ENCODE data around the gene C16orf92. TPM values are rescaled to one million over a fixed set of nuclear protein-coding genes. Genes with fewer than 3 reads are reported as not detected.

C16orf92 gene
- total and polyA plus RNA-seq, 2 of the 13 experiments (the other 11 are each of a cell fraction or from before 2014, with no cell fraction given): not detected

DNA sequence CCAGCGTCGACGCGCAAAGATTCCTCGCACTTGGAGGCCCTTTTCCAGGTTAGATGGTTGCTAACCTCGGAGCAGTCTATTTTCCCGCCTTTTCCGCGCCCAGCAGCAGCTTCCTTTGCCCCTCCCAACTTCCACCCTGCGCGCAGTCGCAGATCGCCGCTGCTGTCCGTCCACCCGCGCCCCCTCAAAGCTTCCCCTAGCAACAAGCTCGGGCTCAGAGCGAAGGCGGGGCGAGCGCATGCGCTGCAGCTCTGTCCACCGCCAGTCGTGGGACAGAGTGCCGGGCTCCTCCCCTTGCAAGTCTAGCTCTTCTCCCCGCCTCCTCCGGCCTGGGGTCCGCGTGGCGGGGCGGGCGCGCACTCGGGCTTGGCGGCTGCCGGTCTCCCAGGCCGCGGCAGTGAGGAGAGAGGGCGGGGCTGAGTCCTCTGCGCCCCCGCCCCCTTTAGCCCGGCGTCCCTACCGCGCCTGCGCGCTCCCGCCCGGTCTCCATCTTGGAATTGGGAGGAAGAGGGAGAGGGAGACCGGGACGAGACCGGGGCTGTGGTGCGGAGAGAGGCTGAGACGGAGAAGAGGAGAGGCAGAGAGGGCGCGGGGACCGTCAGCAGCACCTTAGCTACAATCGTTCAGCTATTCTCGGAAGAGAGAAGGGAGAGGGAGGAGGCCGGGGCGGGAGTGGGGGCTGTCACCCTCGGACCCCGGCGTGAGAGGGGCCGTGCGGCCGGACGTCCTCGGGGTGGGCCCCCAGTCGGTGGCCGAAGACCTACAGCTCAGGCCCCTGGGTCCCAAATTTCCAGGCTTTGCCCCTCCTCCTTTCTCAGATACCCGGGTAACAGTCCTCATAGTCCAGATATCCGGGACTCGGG lies 49.4 kb upstream of the C16orf92 start, which contains the start of gene TAOK2 (continued):
- TF ChIP-seq, protein P1, sequence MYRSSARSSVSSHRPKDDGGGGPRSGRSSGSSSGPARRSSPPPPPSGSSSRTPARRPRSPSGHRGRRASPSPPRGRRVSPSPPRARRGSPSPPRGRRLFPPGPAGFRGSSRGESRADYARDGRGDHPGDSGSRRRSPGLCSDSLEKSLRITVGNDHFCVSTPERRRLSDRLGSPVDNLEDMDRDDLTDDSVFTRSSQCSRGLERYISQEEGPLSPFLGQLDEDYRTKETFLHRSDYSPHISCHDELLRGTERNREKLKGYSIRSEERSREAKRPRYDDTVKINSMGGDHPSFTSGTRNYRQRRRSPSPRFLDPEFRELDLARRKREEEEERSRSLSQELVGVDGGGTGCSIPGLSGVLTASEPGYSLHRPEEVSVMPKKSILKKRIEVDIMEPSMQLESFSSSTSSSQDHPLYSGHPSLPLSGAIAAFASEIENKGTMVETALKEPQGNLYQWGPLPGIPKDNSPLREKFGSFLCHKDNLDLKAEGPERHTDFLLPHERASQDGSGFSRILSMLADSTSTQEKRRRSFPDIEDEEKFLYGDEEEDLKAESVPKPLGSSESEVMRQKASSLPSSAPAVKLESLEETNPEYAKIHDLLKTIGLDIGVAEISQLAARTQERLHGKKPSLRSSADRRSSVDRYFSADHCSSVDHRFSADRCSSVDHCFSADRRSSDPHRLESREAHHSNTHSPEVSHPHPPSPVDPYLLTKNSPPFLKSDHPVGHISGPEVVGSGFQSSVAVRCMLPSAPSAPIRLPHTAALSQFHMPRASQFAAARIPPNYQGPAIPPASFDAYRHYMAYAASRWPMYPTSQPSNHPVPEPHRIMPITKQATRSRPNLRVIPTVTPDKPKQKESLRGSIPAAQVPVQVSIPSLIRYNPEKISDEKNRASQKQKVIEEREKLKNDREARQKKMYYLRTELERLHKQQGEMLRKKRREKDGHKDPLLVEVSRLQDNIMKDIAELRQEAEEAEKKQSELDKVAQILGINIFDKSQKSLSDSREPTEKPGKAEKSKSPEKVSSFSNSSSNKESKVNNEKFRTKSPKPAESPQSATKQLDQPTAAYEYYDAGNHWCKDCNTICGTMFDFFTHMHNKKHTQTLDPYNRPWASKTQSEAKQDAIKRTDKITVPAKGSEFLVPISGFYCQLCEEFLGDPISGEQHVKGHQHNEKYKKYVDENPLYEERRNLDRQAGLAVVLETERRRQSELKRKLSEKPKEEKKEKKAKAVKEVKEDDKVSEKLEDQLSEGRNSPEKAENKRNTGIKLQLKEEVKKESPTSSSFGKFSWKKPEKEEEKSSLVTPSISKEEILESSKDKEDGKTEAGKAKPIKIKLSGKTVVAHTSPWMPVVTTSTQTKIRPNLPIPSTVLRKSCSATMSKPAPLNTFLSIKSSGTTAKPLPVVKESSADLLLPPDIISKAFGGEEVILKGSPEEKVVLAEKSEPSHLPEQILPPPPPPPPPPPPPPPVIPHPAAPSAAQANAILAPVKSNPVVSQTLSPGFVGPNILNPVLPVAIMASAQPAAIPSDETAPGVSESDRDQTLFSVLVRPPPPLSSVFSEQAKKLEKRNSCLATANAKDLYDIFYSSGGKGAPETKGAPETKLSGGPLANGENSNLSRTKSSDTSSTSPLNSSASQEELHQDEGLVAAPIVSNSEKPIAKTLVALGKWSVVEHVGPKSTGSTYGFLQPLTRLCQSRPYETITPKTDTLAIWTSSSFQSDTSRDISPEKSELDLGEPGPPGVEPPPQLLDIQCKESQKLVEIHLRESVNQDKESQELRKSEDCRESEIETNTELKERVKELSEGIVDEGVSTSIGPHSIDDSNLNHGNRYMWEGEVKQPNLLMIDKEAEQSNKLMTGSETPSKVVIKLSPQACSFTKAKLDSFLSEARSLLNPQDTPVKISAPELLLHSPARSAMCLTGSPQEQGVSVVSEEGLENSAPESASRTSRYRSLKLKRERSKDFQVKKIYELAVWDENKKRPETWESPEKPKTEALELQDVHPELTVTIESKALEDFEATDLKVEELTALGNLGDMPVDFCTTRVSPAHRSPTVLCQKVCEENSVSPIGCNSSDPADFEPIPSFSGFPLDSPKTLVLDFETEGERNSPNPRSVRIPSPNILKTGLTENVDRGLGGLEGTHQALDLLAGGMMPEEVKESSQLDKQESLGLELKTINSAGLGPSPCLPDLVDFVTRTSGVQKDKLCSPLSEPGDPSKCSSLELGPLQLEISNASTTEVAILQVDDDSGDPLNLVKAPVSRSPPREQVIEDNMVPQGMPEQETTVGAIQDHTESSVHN (CRISPR knock-in tag; IDR thresholded peaks at IDR 0.05): peak; percentile 53; the same call in 1 of the 2 replicates
- peak; percentile 69; the same call in 1 of the 2 replicates for TF ChIP-seq ZNF451 (CRISPR knock-in tag; IDR thresholded peaks at IDR 0.05)
- TF ChIP-seq, protein P2, sequence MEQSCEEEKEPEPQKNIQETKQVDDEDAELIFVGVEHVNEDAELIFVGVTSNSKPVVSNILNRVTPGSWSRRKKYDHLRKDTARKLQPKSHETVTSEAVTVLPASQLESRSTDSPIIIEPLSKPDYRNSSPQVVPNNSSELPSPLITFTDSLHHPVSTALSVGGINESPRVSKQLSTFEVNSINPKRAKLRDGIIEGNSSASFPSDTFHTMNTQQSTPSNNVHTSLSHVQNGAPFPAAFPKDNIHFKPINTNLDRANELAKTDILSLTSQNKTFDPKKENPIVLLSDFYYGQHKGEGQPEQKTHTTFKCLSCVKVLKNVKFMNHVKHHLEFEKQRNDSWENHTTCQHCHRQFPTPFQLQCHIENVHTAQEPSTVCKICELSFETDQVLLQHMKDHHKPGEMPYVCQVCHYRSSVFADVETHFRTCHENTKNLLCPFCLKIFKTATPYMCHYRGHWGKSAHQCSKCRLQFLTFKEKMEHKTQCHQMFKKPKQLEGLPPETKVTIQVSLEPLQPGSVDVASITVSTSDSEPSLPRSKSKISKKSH (CRISPR knock-in tag; IDR thresholded peaks at IDR 0.05; ENCODE audit: borderline replicate concordance): peak; percentile 80
- TF ChIP-seq FOXA3 (CRISPR knock-in tag; IDR thresholded peaks at IDR 0.05): peak; percentile 62; the same call in 1 of the 2 replicates
- peak; percentile 47 for TF ChIP-seq HDAC2 (CRISPR knock-in tag; IDR thresholded peaks at IDR 0.05)
- TF ChIP-seq RFX5 (IDR thresholded peaks at IDR 0.05; ENCODE audit: low read depth, low read length): peak; percentile 99
- no peak for TF ChIP-seq CBX2 (IDR thresholded peaks at IDR 0.05; ENCODE audit: low read depth, low read length)
- no peak for TF ChIP-seq CBX2 (CRISPR knock-in tag; IDR thresholded peaks at IDR 0.05; ENCODE audit: low read depth)
- TF ChIP-seq ZIK1 (CRISPR knock-in tag; IDR thresholded peaks at IDR 0.05; ENCODE audit: borderline replicate concordance, low read depth): no peak; the same call in 1 of the 2 replicates
- TF ChIP-seq ZNF724P (CRISPR knock-in tag; IDR thresholded peaks at IDR 0.05; ENCODE audit: borderline replicate concordance): peak; percentile 80
- TF ChIP-seq TCF7L2 (IDR thresholded peaks at IDR 0.05; ENCODE audit: low read depth, low read length): no peak
